Neuronal stem cell (in vitro differentiated cells): ENCODE data around the gene SCMH1.
"Not testable (repeated sequence)": the region's sequence is repeated elsewhere in the genome, so short reads cannot be mapped to it uniquely, and the experiment has no call there.

Experiments
- DNase-seq: peaks from one replicate; pipeline ENCODE4 v3.0.0-alpha.2; 2013; ENCODE audit warnings: low spot score
- H2AFZ ChIP-seq: one replicate; pipeline ENCODE4 v1.6.1; 2013; ENCODE audit warnings: mild to moderate bottlenecking, low read length, inconsistent platforms
- H2AK5ac ChIP-seq: 2 replicates; pipeline ENCODE4 v1.6.1; 2013; ENCODE audit warnings: low read depth, mild to moderate bottlenecking, inconsistent platforms, low read length, moderate library complexity, mixed read lengths
- H2BK120ac ChIP-seq: 2 replicates; pipeline ENCODE4 v1.6.1; 2013; ENCODE audit warnings: low read depth, mild to moderate bottlenecking, inconsistent platforms, low read length, moderate library complexity, mixed read lengths
- H2BK12ac ChIP-seq: one replicate; pipeline ENCODE4 v1.6.1; 2013; ENCODE audit warnings: low read length, inconsistent platforms
- H2BK15ac ChIP-seq: 2 replicates; pipeline ENCODE4 v1.6.1; 2013; ENCODE audit warnings: mild to moderate bottlenecking, low read length, inconsistent platforms, mixed read lengths
- H2BK5ac ChIP-seq: one replicate; pipeline ENCODE4 v1.6.1; 2013; ENCODE audit warnings: inconsistent platforms, mild to moderate bottlenecking, low read length, moderate library complexity
- H3K14ac ChIP-seq: one replicate; pipeline ENCODE4 v1.6.1; 2013; ENCODE audit warnings: low read length, inconsistent platforms
- H3K18ac ChIP-seq: 2 replicates; pipeline ENCODE4 v1.6.1; 2013; ENCODE audit warnings: low read length, inconsistent platforms
- H3K23ac ChIP-seq: 2 replicates; pipeline ENCODE4 v1.6.1; 2013; ENCODE audit warnings: low read depth, mild to moderate bottlenecking, mixed read lengths, low read length, inconsistent platforms; ENCODE audit not compliant: poor library complexity
- H3K27ac ChIP-seq: replicated peaks from 3 replicates; pipeline ENCODE4 v1.5.1; 2013; ENCODE audit warnings: low read length, inconsistent platforms
- H3K27me3 ChIP-seq, 3 experiments: 2 replicates each; pipeline ENCODE4 v1.6.1; 2013; ENCODE audit warnings: low read length in 3 of 3, mild to moderate bottlenecking in 2 of 3, inconsistent platforms in 1 of 3, low read depth in 1 of 3, mixed read lengths in 1 of 3, moderate library complexity in 1 of 3; ENCODE audit not compliant: control insufficient read depth in 3 of 3, insufficient read depth in 3 of 3
- H3K36me3 ChIP-seq, 2 donors: replicated peaks in 1 of 2; 2 replicates each; pipeline ENCODE4 v1.6.1; 2013; ENCODE audit warnings: low read length in 2 of 2; ENCODE audit not compliant: control insufficient read depth in 2 of 2, insufficient read depth in 2 of 2
- H3K4ac ChIP-seq: 2 replicates; pipeline ENCODE4 v1.6.1; 2013; ENCODE audit warnings: inconsistent platforms, mild to moderate bottlenecking, low read length, moderate library complexity
- H3K4me1 ChIP-seq, 2 donors: 1 replicate in 1 of 2; 2 replicates in 1 of 2; pipeline ENCODE4 v1.6.1; 2013; ENCODE audit warnings: low read length in 2 of 2, low read depth in 1 of 2; ENCODE audit not compliant: control insufficient read depth in 2 of 2, insufficient read depth in 1 of 2
- H3K4me2 ChIP-seq: one replicate; pipeline ENCODE4 v1.6.1; 2013; ENCODE audit warnings: mild to moderate bottlenecking, low read length, inconsistent platforms; ENCODE audit not compliant: insufficient read depth, poor library complexity, severe bottlenecking
- H3K4me3 ChIP-seq, 2 donors: 2 replicates each; pipeline ENCODE4 v1.5.1; 2013; ENCODE audit warnings: low read length in 2 of 2, mild to moderate bottlenecking in 2 of 2, inconsistent platforms in 1 of 2, moderate library complexity in 1 of 2
- H3K79me1 ChIP-seq: one replicate; pipeline ENCODE4 v1.6.1; 2013; ENCODE audit warnings: low read depth, mild to moderate bottlenecking, inconsistent platforms, low read length, moderate library complexity
- H3K9ac ChIP-seq: one replicate; pipeline ENCODE4 v1.6.1; 2013; ENCODE audit warnings: mild to moderate bottlenecking, low read depth, low read length, inconsistent platforms; ENCODE audit not compliant: poor library complexity
- H3K9me3 ChIP-seq, 2 donors: replicated peaks in 1 of 2; 2 replicates each; pipeline versions ENCODE3 to v1.6.1; 2013; ENCODE audit warnings: low read length in 2 of 2, mild to moderate bottlenecking in 2 of 2, inconsistent platforms in 1 of 2, low read depth in 1 of 2, mixed read lengths in 1 of 2, moderate library complexity in 1 of 2; ENCODE audit not compliant: control insufficient read depth in 2 of 2, insufficient read depth in 1 of 2
- H4K8ac ChIP-seq: one replicate; pipeline ENCODE4 v1.6.1; 2013; ENCODE audit warnings: low read depth, mild to moderate bottlenecking, inconsistent platforms, low read length, moderate library complexity
- H4K91ac ChIP-seq: one replicate; pipeline ENCODE4 v1.6.1; 2013; ENCODE audit warnings: low read length, low read depth, mild to moderate bottlenecking, inconsistent platforms; ENCODE audit not compliant: poor library complexity
- WGBS, 2 donors: extraction: QIAGEN DNeasy Blood & Tissue Kit; methylation state at CpG; one replicate each; pipeline ENCODE4 v1.1.7; 2013; ENCODE audit warnings: missing lambda C conversion rate in 2 of 2, mixed read lengths in 1 of 2; ENCODE audit not compliant: insufficient read length in 2 of 2, insufficient replicate concordance in 1 of 2; ENCODE audit errors: extremely low coverage in 2 of 2; 5-methylcytosine and 5-hydroxymethylcytosine counted together

The SCMH1 gene

GRCh38 chr1:41117241-41117640 lies 124.9 kb downstream of the SCMH1 start:
- not testable (repeated sequence) for H3K4me1 ChIP-seq, H3K4me2 ChIP-seq, H2BK5ac ChIP-seq, H3K4ac ChIP-seq, H3K9ac ChIP-seq, DNase-seq, H3K18ac ChIP-seq, H3K4me3 ChIP-seq, H3K9me3 ChIP-seq, H3K23ac ChIP-seq, H3K27ac ChIP-seq, H2AFZ ChIP-seq, H2BK12ac ChIP-seq, H2BK120ac ChIP-seq, H3K27me3 ChIP-seq, H3K14ac ChIP-seq, H2BK15ac ChIP-seq, H4K91ac ChIP-seq, H2AK5ac ChIP-seq, H4K8ac ChIP-seq, H3K79me1 ChIP-seq
- no CpG with 5 or more reads among the region's 15 CpGs for WGBS, 2 donors
- peaks cover 2 to 73% of the 10 kb centered on the region in 2 donors for H3K36me3 ChIP-seq

GRCh38 chr1:41110736-41111135 lies 131.4 kb downstream of the SCMH1 start:
- no peak overlapping the region for H3K14ac ChIP-seq
- H2BK5ac ChIP-seq, result no peak overlapping the region
- H3K36me3 ChIP-seq, result peaks cover 2 to 77% of the 10 kb centered on the region in 2 donors
- no peak overlapping the region for H3K27ac ChIP-seq
- H3K9me3 ChIP-seq, result no peaks in the 10 kb centered on the region
- H3K9ac ChIP-seq, result no peak overlapping the region
- H3K4me1 ChIP-seq, result no peaks in the 10 kb centered on the region
- H3K27me3 ChIP-seq, result no peaks in the 10 kb centered on the region
- no peak overlapping the region for H2BK15ac ChIP-seq
- H2BK12ac ChIP-seq, result no peak overlapping the region
- H4K8ac ChIP-seq, result no peak overlapping the region
- H3K79me1 ChIP-seq, result no peaks in the 10 kb centered on the region
- no CpG with 5 or more reads among the region's 1 CpG for WGBS, 2 donors
- no peak overlapping the region for H3K4me3 ChIP-seq
- no peak overlapping the region for H3K18ac ChIP-seq
- H4K91ac ChIP-seq, result no peak overlapping the region
- no peak overlapping the region for H2AK5ac ChIP-seq
- H2AFZ ChIP-seq, result no peak overlapping the region
- no peak overlapping the region for H3K4ac ChIP-seq
- H2BK120ac ChIP-seq, result no peak overlapping the region
- no peak for DNase-seq
- H3K23ac ChIP-seq, result no peak overlapping the region
- no peak overlapping the region for H3K4me2 ChIP-seq

GRCh38 chr1:41110286-41110685 lies 131.8 kb downstream of the SCMH1 start:
- Histone ChIP-seq H2BK15ac (no peak overlapping the region), H3K4me1 (no peaks in the 10 kb centered on the region), H3K4ac (no peak overlapping the region), H2BK12ac (no peak overlapping the region), H3K36me3 (peaks cover 2 to 73% of the 10 kb centered on the region in 2 donors), H3K9ac (no peak overlapping the region), H3K23ac (no peak overlapping the region), H4K91ac (no peak overlapping the region), H3K14ac (no peak overlapping the region), H4K8ac (no peak overlapping the region), H2AK5ac (no peak overlapping the region), H3K79me1 (no peaks in the 10 kb centered on the region), H2BK5ac (no peak overlapping the region), H2AFZ (no peak overlapping the region), H3K4me3 (no peak overlapping the region), H3K9me3 (no peaks in the 10 kb centered on the region), H3K27me3 (no peaks in the 10 kb centered on the region), H3K27ac (no peak overlapping the region), H3K18ac (no peak overlapping the region), H2BK120ac (no peak overlapping the region), H3K4me2 (no peak overlapping the region)
- no peak for DNase-seq
- no CpG with 5 or more reads among the region's 1 CpG for whole genome bisulfite sequencing, 2 donors

GRCh38 chr1:41109310-41110197 lies 132.6 kb downstream of the SCMH1 start:
- H3K4me2 ChIP-seq, result no peak overlapping the region
- H3K36me3 ChIP-seq, result peaks cover 2 to 67% of the 10 kb centered on the region in 2 donors
- H3K9ac ChIP-seq, result no peak overlapping the region
- no peak overlapping the region for H3K18ac ChIP-seq
- no CpG with 5 or more reads among the region's 4 CpGs for WGBS, 2 donors
- no peak overlapping the region for H2BK15ac ChIP-seq
- H3K14ac ChIP-seq, result no peak overlapping the region
- no peak overlapping the region for H2BK120ac ChIP-seq
- no peak overlapping the region for H3K27ac ChIP-seq
- no peak overlapping the region for H3K4me3 ChIP-seq
- no peaks in the 10 kb centered on the region for H3K79me1 ChIP-seq
- no peaks in the 10 kb centered on the region for H3K4me1 ChIP-seq
- H2BK5ac ChIP-seq, result no peak overlapping the region
- H4K8ac ChIP-seq, result no peak overlapping the region
- no peak overlapping the region for H2BK12ac ChIP-seq
- H2AK5ac ChIP-seq, result no peak overlapping the region
- H2AFZ ChIP-seq, result no peak overlapping the region
- no peaks in the 10 kb centered on the region for H3K9me3 ChIP-seq
- H3K23ac ChIP-seq, result no peak overlapping the region
- no peak overlapping the region for H3K4ac ChIP-seq
- H3K27me3 ChIP-seq, result no peaks in the 10 kb centered on the region
- no peak for DNase-seq
- H4K91ac ChIP-seq, result no peak overlapping the region
